Measurements from ENCODE around the gene MYH4.

Gene MYH4

DNA sequence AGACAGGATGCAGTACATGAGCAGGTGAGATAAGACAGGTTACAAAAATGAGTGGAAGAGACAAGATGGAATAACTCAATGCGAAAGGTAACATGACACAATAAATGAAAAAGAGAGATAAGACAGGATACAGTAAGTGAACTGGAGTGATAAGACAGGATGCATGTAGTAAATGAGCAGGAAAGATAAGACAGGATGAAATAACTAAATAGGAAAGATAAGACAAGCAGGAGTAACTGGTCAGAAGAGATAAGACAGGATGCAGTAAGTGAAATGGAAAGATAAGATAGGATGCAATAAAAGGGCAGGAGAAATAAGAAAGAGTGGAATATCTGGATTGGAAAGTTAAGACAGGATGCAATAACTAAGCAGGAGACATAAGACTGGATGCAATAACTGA, 8.3 kb upstream of the MYH4 start:
- TF ChIP-seq, protein P1, sequence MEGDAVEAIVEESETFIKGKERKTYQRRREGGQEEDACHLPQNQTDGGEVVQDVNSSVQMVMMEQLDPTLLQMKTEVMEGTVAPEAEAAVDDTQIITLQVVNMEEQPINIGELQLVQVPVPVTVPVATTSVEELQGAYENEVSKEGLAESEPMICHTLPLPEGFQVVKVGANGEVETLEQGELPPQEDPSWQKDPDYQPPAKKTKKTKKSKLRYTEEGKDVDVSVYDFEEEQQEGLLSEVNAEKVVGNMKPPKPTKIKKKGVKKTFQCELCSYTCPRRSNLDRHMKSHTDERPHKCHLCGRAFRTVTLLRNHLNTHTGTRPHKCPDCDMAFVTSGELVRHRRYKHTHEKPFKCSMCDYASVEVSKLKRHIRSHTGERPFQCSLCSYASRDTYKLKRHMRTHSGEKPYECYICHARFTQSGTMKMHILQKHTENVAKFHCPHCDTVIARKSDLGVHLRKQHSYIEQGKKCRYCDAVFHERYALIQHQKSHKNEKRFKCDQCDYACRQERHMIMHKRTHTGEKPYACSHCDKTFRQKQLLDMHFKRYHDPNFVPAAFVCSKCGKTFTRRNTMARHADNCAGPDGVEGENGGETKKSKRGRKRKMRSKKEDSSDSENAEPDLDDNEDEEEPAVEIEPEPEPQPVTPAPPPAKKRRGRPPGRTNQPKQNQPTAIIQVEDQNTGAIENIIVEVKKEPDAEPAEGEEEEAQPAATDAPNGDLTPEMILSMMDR (IDR thresholded peaks at IDR 0.05; ENCODE audit: poor library complexity, severe bottlenecking) = no peak
- Histone ChIP-seq H3K9me3 (ENCODE audit: severe bottlenecking) (no peaks in the 10 kb centered on the region), H3K4me1 (ENCODE audit: insufficient read depth, poor library complexity, severe bottlenecking) (no peaks in the 10 kb centered on the region), H3K27ac (ENCODE audit: poor library complexity, severe bottlenecking) (no peak overlapping the region), H3K36me3 (ENCODE audit: low read depth) (no peaks in the 10 kb centered on the region), H3K27me3 (ENCODE audit: insufficient read depth, poor library complexity, severe bottlenecking) (no peaks in the 10 kb centered on the region), H3K4me3 (ENCODE audit: severe bottlenecking) (no peak overlapping the region)
- DNase-seq (ENCODE audit: low spot score) = no peak
- ATAC-seq (ENCODE audit: low read depth) = no peak

GRCh38 chr17:10474536-10474935, 5.2 kb upstream of the MYH4 start:
- ATAC-seq (ENCODE audit: low read depth) (no peak), DNase-seq (ENCODE audit: low spot score) (no peak)
- Histone ChIP-seq H3K4me1 (ENCODE audit: insufficient read depth, poor library complexity, severe bottlenecking) (no peaks in the 10 kb centered on the region), H3K27ac (ENCODE audit: poor library complexity, severe bottlenecking) (no peak overlapping the region), H3K9me3 (ENCODE audit: severe bottlenecking) (no peaks in the 10 kb centered on the region), H3K36me3 (ENCODE audit: low read depth) (no peaks in the 10 kb centered on the region), H3K27me3 (ENCODE audit: insufficient read depth, poor library complexity, severe bottlenecking) (no peaks in the 10 kb centered on the region), H3K4me3 (ENCODE audit: severe bottlenecking) (no peak overlapping the region)
- TF ChIP-seq, protein P1 (IDR thresholded peaks at IDR 0.05; ENCODE audit: poor library complexity, severe bottlenecking) = no peak

DNA sequence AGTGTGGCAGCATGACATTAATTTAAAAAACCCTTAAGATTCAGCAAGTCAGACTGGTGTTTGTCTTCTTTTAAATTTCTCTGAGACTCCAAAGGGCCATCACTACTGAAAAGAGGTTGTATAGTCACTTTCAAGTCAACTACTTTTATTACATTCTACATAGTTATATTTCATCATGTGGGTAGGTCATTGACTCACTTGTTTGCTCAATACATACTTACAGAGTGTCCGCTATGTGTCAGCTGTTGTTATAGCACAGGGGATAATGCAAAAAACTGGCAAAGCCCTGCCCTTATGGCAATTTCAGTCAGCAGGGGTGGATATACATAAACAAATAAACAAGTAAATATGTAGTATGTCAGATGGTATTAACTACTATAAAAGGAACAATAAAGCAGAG, 2.5 kb upstream of the MYH4 start:
- TF ChIP-seq, protein P1 (IDR thresholded peaks at IDR 0.05; ENCODE audit: poor library complexity, severe bottlenecking) = no peak
- ATAC-seq (ENCODE audit: low read depth) = peak; percentile 53; the same call in 2 of the 3 replicates
- Histone ChIP-seq H3K27ac (ENCODE audit: poor library complexity, severe bottlenecking) (no peak overlapping the region), H3K27me3 (ENCODE audit: insufficient read depth, poor library complexity, severe bottlenecking) (peaks cover 8% of the 10 kb centered on the region), H3K4me1 (ENCODE audit: insufficient read depth, poor library complexity, severe bottlenecking) (no peaks in the 10 kb centered on the region), H3K4me3 (ENCODE audit: severe bottlenecking) (no peak overlapping the region), H3K36me3 (ENCODE audit: low read depth) (no peaks in the 10 kb centered on the region), H3K9me3 (ENCODE audit: severe bottlenecking) (no peaks in the 10 kb centered on the region)
- no peak for DNase-seq (ENCODE audit: low spot score)

DNA sequence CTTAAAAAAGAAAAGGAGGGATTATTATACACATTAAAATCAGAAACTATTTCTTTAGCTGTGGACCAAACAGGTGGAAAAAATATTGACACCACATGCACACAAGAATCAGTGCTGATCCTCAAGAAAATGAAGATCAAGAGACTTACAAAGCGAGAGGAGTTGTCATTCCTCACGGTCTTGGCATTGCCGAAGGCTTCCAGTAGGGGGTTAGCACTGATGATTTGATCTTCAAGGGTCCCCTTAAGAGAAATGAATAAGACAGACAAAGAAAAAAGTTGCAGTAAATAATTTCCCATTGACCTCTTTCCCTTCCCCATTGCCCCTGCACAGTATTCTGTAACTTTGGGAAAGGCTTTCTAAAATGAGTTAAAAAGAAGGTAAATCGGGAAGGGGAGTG, 6.0 kb downstream of the MYH4 start:
- peaks cover 7% of the 10 kb centered on the region for H3K27me3 ChIP-seq (ENCODE audit: insufficient read depth, poor library complexity, severe bottlenecking)
- DNase-seq (ENCODE audit: low spot score) (no peak), ATAC-seq (ENCODE audit: low read depth) (no peak)

DNA sequence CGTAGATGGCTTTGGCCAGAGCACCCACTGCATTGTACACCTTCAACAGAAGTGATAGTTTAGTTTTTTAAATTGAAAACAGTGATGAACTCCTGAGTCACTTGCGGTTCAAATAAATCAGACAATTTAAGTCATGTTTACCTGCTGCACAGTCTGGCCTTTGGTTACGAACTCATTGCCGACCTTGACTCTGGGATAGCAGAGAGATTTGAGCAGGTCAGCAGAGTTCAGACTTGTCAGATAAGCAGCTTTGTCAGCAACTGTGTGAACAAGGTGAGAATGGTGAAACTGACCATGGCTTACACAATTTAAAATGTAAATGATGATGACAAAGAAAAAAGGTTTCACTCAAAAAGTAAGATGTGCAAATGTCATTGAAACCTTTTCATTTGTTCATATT, 9.3 kb downstream of the MYH4 start:
- H3K36me3 ChIP-seq (ENCODE audit: low read depth) = no peaks in the 10 kb centered on the region
- H3K4me3 ChIP-seq (ENCODE audit: severe bottlenecking) = no peak overlapping the region
- DNase-seq (ENCODE audit: low spot score) (no peak), ATAC-seq (ENCODE audit: low read depth) (no peak)
- TF ChIP-seq, protein P1 (IDR thresholded peaks at IDR 0.05; ENCODE audit: poor library complexity, severe bottlenecking) = no peak
- H3K4me1 ChIP-seq (ENCODE audit: insufficient read depth, poor library complexity, severe bottlenecking) = no peaks in the 10 kb centered on the region
- no peak overlapping the region for H3K27ac ChIP-seq (ENCODE audit: poor library complexity, severe bottlenecking)
- H3K9me3 ChIP-seq (ENCODE audit: severe bottlenecking) = no peaks in the 10 kb centered on the region
- H3K27me3 ChIP-seq (ENCODE audit: insufficient read depth, poor library complexity, severe bottlenecking) = peaks cover 12% of the 10 kb centered on the region

More for the DNA sequence above, 6.0 kb downstream of the MYH4 start:
- no peaks in the 10 kb centered on the region for H3K9me3 ChIP-seq (ENCODE audit: severe bottlenecking)
- H3K27ac ChIP-seq (ENCODE audit: poor library complexity, severe bottlenecking) = no peak overlapping the region
- TF ChIP-seq, protein P1 (IDR thresholded peaks at IDR 0.05; ENCODE audit: poor library complexity, severe bottlenecking) = no peak
- no peaks in the 10 kb centered on the region for H3K4me1 ChIP-seq (ENCODE audit: insufficient read depth, poor library complexity, severe bottlenecking)
- no peaks in the 10 kb centered on the region for H3K36me3 ChIP-seq (ENCODE audit: low read depth)
- H3K4me3 ChIP-seq (ENCODE audit: severe bottlenecking) = no peak overlapping the region
